IPS-NIHi7 (cell line): ENCODE measurements around the gene RETREG2.
A peak's percentile ranks its signal among the peaks of the same experiment; 100 is the strongest.

ENCODE experiments used
- DNase-seq: peaks from one replicate; pipeline ENCODE4 v3.0.0; 2012; ENCODE audit warnings: mixed read lengths; ENCODE audit errors: extremely low spot score

RETREG2 gene

GRCh38 chr2:219177552-219178376, at the start of gene RETREG2:
Gene RETREG2, plus strand, starts transcription at chr2:219178275. Its CDS starts 78 bp downstream, at chr2:219178353.
- DNase-seq = peak; percentile 97

DNA sequence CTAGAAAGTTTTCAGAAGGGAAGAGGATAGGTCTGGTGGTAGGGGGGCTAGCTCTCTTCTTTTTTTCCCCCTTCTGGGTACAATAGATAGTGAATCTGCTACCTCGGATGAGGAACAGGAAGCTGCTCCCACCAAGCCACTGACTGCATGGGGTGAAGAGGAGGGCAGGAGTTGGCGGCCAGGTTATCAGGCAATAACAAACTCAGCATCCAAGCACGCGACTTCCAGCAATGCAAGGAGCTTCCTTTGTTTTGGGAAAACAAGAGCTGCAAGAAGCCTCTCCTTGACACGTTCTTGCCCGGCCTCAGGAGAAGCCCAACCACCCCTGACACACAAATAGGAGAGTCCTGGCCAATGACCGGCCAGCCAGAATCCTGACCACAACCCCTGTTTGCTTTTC, 49.7 kb upstream of the RETREG2 start:
- peak; percentile 31 for DNase-seq

- DNase-seq = no peak
Observed at GRCh38 chr2:219129589-219129988, 48.5 kb upstream of the RETREG2 start.

DNA sequence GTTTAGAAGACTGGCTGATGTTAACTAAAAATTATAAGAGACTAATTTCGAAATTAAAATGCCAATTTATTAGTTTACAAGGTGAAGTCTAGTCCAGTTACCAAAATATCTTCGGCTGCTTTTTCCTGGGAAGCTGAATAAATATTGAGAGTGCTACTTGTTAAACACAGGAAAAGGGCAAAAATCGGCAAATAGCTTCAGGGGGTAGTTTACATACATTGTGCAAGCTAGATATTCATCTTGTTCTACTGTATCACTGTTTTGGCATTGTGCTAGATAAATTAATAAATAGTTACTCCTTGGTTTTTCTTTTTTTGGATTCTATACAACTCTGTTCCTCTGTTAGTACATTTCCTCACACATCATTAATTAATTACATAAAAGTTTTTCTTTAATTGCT, 46.7 kb upstream of the RETREG2 start:
- no peak for DNase-seq

DNA sequence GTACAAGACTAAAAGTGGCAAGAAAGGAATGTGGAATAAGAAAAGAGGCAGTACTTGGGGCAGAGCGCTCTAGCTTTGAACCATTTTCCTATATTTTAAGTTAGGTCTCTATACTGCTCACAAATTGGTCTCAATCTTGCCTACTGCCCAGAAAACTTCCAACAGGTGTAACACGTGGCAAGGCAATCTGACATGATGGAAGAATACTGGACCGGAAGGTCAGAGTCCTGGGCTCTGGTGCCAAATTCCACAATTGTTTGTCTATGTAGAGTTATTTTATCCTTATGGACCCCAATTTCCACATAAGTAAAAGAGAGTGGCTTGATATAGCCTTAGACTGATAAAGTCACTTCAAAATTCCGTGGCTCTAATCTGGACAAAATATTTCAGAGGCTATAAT, 46.3 kb upstream of the RETREG2 start:
- no peak for DNase-seq

- no peak for DNase-seq
Observed at GRCh38 chr2:219133976-219134375, 44.1 kb upstream of the RETREG2 start.

DNA sequence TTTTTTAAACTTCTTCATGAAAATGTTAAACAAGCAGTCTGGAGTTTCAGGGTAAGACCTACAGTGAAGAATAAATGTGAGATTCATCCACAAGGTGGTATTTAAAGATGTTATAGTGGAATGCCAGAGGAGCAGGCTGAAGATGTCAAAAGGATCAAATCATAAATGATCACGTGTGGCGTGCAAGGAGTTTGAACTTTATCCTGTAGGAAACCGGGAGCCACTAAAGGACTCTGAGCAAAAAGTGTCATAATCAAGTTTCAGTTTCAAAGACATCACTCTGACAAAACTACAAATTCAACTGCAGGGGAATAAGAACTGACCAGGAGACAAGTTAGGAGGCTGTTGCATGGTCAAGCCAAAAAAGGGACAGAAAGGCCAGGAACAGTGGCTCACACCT, 37.4 kb upstream of the RETREG2 start:
- no peak for DNase-seq

- no peak for DNase-seq
Observed at GRCh38 chr2:219142329-219142728, 35.7 kb upstream of the RETREG2 start.

DNA sequence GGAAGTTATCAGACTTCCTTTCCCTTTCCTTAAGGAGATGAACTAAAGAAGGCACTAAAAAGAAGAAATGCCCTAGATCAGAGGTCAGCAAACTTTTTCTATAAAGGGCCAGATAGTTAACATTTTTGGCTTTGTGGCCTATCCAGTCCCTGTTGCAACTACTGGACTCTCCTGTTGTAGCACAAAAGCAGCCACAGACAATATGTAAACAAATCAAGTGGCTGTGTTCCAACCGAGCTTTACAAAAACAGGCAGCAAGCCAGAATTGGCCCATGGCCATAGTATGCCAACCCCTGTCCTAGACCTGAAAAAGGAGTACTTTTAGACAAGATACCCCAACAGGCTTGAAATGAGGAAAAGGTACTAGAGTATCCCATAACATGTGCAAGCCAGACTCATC, 28.4 kb upstream of the RETREG2 start:
- DNase-seq = no peak

GRCh38 chr2:219155054-219155644, 22.9 kb upstream of the RETREG2 start:
- peak; percentile 72 for DNase-seq

DNA sequence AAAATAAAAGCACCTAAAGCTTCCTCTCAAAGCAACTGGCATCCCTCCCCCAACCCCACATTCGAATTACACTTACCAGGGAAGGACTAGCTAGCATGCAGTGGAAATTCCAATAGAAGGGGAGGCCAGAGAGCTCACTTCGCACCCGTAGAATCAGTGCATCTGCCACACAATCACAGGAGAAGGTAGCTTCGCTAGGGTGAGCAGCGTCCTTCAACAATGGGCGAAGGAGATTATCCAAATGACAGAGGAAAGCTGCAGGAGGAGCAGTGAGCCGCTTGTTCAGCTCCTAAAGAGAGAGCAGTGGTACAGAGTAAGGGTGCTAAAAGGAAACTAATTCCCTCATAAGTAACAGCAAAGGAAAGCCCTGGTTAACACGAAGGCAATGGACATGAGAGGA, 20.7 kb upstream of the RETREG2 start:
- no peak for DNase-seq

- DNase-seq = no peak
Observed at GRCh38 chr2:219158025-219158424, 20.1 kb upstream of the RETREG2 start.

- no peak for DNase-seq
Observed at GRCh38 chr2:219158586-219158985, 19.5 kb upstream of the RETREG2 start.

- DNase-seq = no peak
Observed at GRCh38 chr2:219159771-219160185, 18.3 kb upstream of the RETREG2 start.

DNA sequence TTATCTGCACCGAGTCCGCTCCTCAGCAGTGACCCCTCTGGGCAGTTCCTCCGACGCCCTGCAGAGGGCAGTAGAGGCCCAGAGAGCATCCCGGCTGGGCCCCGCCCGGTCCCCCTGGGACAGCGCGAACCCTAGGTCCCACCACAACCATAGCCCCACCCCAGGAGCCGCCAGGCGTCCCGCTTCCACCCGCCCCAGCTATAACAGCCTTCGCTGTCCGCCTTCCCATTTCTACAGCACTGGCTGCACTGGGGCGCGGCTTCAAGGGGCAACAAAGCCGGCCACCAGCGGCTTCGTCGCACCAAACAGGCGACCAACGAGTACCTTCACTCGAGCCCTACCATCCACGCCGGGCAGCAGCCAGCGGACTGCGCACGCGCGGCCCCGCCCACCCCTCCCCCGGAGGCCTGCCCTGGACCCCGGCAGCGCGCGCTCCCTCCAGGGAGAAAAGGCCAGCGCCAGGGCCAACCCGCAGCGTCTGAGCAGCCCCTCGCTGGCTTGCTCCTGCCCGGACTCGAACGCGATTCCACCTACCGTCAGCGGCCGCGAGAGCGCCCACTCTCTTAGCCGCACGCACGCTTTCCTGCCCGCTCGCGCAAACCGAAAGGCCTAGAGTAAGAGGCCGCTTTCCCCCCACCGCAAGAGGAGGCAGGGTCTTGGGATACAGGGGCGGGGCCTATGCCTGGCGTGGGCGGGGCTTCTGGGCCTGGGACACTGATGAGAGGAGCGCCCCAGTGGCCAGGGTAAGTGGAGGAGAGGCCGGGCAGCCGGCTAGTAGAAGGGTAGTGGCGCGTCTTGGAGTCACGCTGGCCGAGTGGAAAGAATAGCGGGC, 17.7 kb upstream of the RETREG2 start, which contains the start of gene NHEJ1:
Gene NHEJ1 (minus strand): TSS at position 630 of the 832 bp plus-strand sequence. CDS start 2,453 bp downstream, outside the sequence.
- DNase-seq = peak; percentile 97

- no peak for DNase-seq
Observed at GRCh38 chr2:219161097-219161496, 17.0 kb upstream of the RETREG2 start.

GRCh38 chr2:219163156-219163555, 14.9 kb upstream of the RETREG2 start:
- DNase-seq = no peak

DNA sequence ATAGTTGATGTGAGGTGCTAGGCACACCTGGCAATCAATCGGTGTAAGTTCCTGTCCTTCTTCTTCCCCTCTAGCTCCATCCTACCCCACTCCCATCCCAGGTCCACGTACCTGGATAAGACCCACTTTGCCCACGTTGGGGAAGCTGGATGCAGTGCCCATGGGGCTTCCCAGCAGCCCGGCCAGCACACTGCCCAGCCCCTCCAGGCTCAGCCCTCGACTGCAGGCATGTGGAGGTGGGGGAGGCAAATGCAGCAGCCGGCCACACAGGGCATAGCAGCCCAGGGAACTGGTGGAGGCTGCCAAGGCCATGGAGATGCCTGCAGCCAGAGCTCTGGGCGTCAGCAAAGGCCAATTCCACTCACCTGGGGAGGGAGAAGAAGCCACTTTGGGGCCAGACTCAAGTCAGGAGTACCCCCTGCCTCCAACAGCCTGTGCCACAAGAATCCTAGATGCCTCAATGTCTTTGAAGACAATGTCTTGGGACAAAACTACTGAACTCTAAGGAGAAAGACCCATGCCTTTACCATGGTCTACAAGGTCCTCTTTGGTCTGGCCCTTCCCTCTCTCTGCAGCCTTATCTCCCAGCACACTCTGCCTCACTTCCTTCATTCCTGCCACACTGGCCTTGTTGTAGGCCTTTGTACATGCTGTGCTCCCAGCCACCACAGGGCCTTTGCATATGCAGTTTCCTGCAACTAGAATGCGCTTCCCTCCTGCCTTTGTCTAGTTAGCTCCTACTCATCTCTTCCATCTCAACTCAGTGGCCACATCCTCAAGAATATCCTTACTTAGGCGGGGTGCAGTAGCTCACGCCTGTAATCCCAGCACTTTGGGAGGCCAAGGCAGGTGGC, 12.8 kb upstream of the RETREG2 start:
- DNase-seq = no peak

- DNase-seq = no peak
Observed at GRCh38 chr2:219167997-219168396, 10.1 kb upstream of the RETREG2 start.

DNA sequence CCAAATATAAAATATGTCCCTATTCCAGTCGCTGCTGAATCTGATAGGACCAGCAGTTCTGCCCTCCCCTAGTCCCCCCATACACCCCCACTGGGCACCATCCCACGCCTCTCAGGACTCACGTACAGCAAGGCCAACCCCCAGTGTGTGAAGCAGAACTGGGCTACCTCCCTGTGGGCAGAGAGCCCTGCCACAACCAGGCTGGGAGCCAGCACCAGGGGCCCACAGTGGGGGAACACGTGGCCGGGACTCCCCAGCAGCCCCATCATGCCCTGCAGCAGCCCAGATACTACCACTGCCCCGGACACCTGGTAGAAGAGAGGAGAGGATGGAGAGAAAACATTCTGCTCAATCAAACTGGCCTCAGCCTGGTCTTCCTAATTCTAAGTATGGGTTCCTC, 9.5 kb upstream of the RETREG2 start:
- no peak for DNase-seq

GRCh38 chr2:219168932-219169331, 9.1 kb upstream of the RETREG2 start:
- DNase-seq = no peak
